Endothelial cell of umbilical vein (primary cell): ENCODE data around the gene ITGAX. TPM values are rescaled to one million over a fixed set of nuclear protein-coding genes. Genes with fewer than 3 reads are reported as not detected.

Experiments used
- BruUV-seq: library from RNA; stranded (reverse); fragments of 400-500 nt; replicated peaks from 2 replicates; lab custom pipeline; 2021; lab: Mats Ljungman, UMichigan
- CTCF ChIA-PET: fragments of 300-600, 350-600 bp; sonication (Branson Sonifier 250); formaldehyde crosslinking; loops from one replicate; lab custom pipeline; 2021; ENCODE audit warnings: antibody characterized with exemption, inconsistent platforms; lab: Charles Lee
- POLR2A ChIA-PET: fragments of 300-600, 350-600 bp; sonication (Branson Sonifier 250); formaldehyde crosslinking; loops from one replicate; lab custom pipeline; 2021; ENCODE audit warnings: antibody characterized with exemption, inconsistent platforms; lab: Charles Lee
- DNase-seq: peaks from one replicate; pipeline ENCODE4 v3.0.0-alpha.2; 2011; ENCODE audit warnings: low read depth, low spot score
- FAIRE-seq: peaks from 2 replicates; lab custom pipeline; 2011; peaks lifted over from hg19 to GRCh38; lab: Jason Lieb, UNC
- H2AFZ ChIP-seq: 2 replicates; pipeline ENCODE4 v1.6.0; 2012; ENCODE audit warnings: low read depth, low read length, control low read depth, inconsistent platforms
- H3K27ac ChIP-seq: 2 replicates; pipeline ENCODE4 v1.5.1; 2011; ENCODE audit warnings: low read depth, mild to moderate bottlenecking, control low read depth, low read length, moderate library complexity; ENCODE audit not compliant: insufficient read depth
- H3K27me3 ChIP-seq, 2 experiments: 2 replicates each; pipeline versions ENCODE4 v1.6.0 to v1.6.1; 2011; ENCODE audit warnings: low read length in 2 of 2, mixed read lengths in 1 of 2; ENCODE audit not compliant: control insufficient read depth in 2 of 2, insufficient read depth in 2 of 2
- H3K36me3 ChIP-seq, 2 experiments: 2 replicates in 1 of 2; 3 replicates in 1 of 2; pipeline ENCODE4 v1.5.1; 2011; ENCODE audit warnings: low read length in 2 of 2, mild to moderate bottlenecking in 1 of 2, moderate library complexity in 1 of 2; ENCODE audit not compliant: control insufficient read depth in 2 of 2, insufficient read depth in 2 of 2; ENCODE audit errors: extremely low read depth in 1 of 2
- H3K4me1 ChIP-seq: 3 replicates; pipeline ENCODE4 v1.5.1; 2011; ENCODE audit warnings: mild to moderate bottlenecking, low read length; ENCODE audit not compliant: control insufficient read depth, insufficient read depth; ENCODE audit errors: extremely low read depth
- H3K4me2 ChIP-seq: 2 replicates; pipeline ENCODE4 v1.6.1; 2011; ENCODE audit warnings: low read length, control low read depth, mixed read lengths; ENCODE audit not compliant: insufficient read depth
- H3K4me3 ChIP-seq, 3 experiments: fragments of 200-600 bp in 1 of 3; sonication (generic), shearing (Covaris generic) in 1 of 3; replicated peaks in 1 of 3; 2 replicates each; pipeline ENCODE4 v1.5.1; 2011 to 2016; ENCODE audit warnings: control low read depth in 3 of 3, low read length in 3 of 3, mild to moderate bottlenecking in 2 of 3, inconsistent platforms in 1 of 3, low read depth in 1 of 3, moderate library complexity in 1 of 3; ENCODE audit not compliant: insufficient read depth in 1 of 3
- H3K79me2 ChIP-seq: 2 replicates; pipeline ENCODE4 v1.6.0; 2012; ENCODE audit warnings: low read length, inconsistent platforms; ENCODE audit not compliant: control insufficient read depth, insufficient read depth
- H3K9ac ChIP-seq: replicated peaks from 2 replicates; pipeline ENCODE3; 2011; ENCODE audit warnings: low read length, control low read depth; ENCODE audit not compliant: insufficient read depth; ENCODE audit errors: extremely low read depth
- H3K9me1 ChIP-seq: replicated peaks from 3 replicates; pipeline ENCODE4 v1.6.0; 2011; ENCODE audit warnings: mild to moderate bottlenecking, low read length; ENCODE audit not compliant: control insufficient read depth, insufficient read depth; ENCODE audit errors: extremely low read depth
- H3K9me3 ChIP-seq: replicated peaks from 2 replicates; pipeline ENCODE4 v1.5.1; 2012; ENCODE audit warnings: low read length, inconsistent platforms; ENCODE audit not compliant: control insufficient read depth, insufficient read depth
- H4K20me1 ChIP-seq: replicated peaks from 2 replicates; pipeline ENCODE3; 2011; ENCODE audit warnings: mild to moderate bottlenecking, low read length; ENCODE audit not compliant: control insufficient read depth, insufficient read depth; ENCODE audit errors: extremely low read depth
- EZH2 ChIP-seq: IDR thresholded peaks from 2 replicates; pipeline ENCODE4 v1.6.1; 2012; ENCODE audit warnings: borderline replicate concordance, low read depth, mild to moderate bottlenecking, moderate library complexity, low read length, inconsistent platforms; ENCODE audit not compliant: severe bottlenecking
- FOS ChIP-seq: IDR thresholded peaks from 2 replicates; pipeline ENCODE4 v1.6.1; 2011; ENCODE audit warnings: mild to moderate bottlenecking, low read length, moderate library complexity, borderline replicate concordance; ENCODE audit not compliant: insufficient read depth
- GATA2 ChIP-seq: IDR thresholded peaks from 2 replicates; pipeline ENCODE4 v1.7.0; 2011; ENCODE audit warnings: low read depth, mild to moderate bottlenecking, moderate library complexity, mixed read lengths, low read length; ENCODE audit not compliant: insufficient read length, insufficient read depth
- JUN ChIP-seq: IDR thresholded peaks from 2 replicates; pipeline ENCODE4 v1.6.1; 2011; ENCODE audit warnings: borderline replicate concordance, low read depth; ENCODE audit not compliant: insufficient read length, insufficient read depth
- MYC ChIP-seq: IDR thresholded peaks from one replicate; pipeline ENCODE4 v1.6.1; 2011; ENCODE audit warnings: mild to moderate bottlenecking, low read depth, low read length
- POLR2A ChIP-seq: IDR thresholded peaks from 2 replicates; pipeline ENCODE4 v1.6.1; 2012; ENCODE audit warnings: low read depth, mild to moderate bottlenecking, control low read depth, low read length
- POLR2AphosphoS5 ChIP-seq: IDR thresholded peaks from 2 replicates; pipeline ENCODE4 v1.6.1; 2012; ENCODE audit warnings: low read depth, mild to moderate bottlenecking, control low read depth, low read length, moderate library complexity; ENCODE audit not compliant: insufficient read depth
- dilution Hi-C: fragments of 300-500 bp; cut with MboI; formaldehyde crosslinking; loops from one replicate; pipeline ENCODE4 v1.15.0; 2019; ENCODE audit warnings: low sequenced_read_pairs; ENCODE audit not compliant: extremely low pct_ligation_motif_present
- intact Hi-C: fragments of 100-400 bp; cut with micrococcal nuclease; formaldehyde crosslinking; loops from one replicate; pipeline ENCODE4 v1.10.0; 2022
- polyA plus RNA-seq, 4 experiments: library from polyadenylated mRNA; depleted of rRNA in 3 of 4; stranded (reverse) in 3 of 4; unstranded in 1 of 4; fragments of >200 nt; gene quantifications; 2 replicates each; pipeline versions ENCODE4 v1.2.1 to v1.2.3, GENCODE V29; 2011 to 2012; ENCODE audit warnings: missing spikeins in 1 of 4
- total RNA-seq: library from RNA; stranded (reverse); gene quantifications from 2 replicates; pipeline ENCODE4 v1.2.3, GENCODE V29; 2021
- TF ChIP-seq, protein P1 (sequence below): IDR thresholded peaks from 2 replicates; pipeline ENCODE4 v1.6.1; 2011; ENCODE audit not compliant: insufficient read depth, insufficient read length
- TF ChIP-seq, protein P2 (sequence below), 2 donors: IDR thresholded peaks; 1 replicate in 1 of 2; 2 replicates in 1 of 2; pipeline ENCODE4 v1.5.1; 2011; ENCODE audit warnings: low read length in 2 of 2, mild to moderate bottlenecking in 2 of 2, moderate library complexity in 2 of 2, control low read depth in 1 of 2, inconsistent platforms in 1 of 2, low read depth in 1 of 2; ENCODE audit not compliant: insufficient read depth in 1 of 2; ENCODE audit errors: extremely low read depth in 1 of 2

ITGAX gene
- total and polyA plus RNA-seq, 2 donors (not counting 3 experiments of a cell fraction or from before 2014, with no cell fraction given), result 0.18 to 1.4 TPM

DNA sequence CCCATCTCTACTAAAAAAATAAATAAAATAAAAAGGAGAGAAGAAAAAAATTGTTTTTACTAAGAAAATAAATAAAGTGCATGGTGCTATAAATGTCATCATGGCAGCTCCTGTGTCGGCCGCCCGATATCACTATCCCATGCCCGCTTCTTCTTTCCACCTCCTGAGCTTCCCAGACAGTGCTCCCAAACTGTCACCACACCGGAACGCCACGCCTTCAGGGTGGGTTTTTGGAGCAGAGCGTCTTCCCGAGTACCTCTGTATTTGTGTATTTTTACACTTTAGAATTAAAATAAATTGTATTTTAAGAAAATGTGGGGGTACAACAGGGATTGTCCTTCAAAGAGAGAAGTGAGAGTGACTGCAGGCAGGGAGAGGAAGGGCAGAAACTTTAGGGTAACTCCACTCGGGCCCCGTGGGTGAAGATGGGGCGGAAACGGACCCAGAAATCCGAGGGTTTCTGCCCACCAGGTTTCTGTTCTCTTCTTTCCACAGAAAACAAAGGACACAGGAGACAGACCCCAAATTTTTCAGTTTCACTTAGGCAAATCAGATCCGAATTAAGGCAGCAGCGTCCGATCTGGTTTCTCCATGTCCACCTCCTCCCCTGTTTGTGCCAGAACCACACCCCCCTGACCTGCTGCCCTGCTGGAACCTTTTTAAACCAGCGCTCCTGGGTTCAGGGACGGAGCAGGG is 3.6 kb upstream of the ITGAX start:
- Histone ChIP-seq H3K4me2 (no peak overlapping the region), H3K4me3 (no peak overlapping the region), H3K79me2 (no peaks in the 10 kb centered on the region), H4K20me1 (no peaks in the 10 kb centered on the region), H3K4me1 (peaks cover 4% of the 10 kb centered on the region), H3K9me3 (no peaks in the 10 kb centered on the region), H2AFZ (no peak overlapping the region), H3K27me3 (no peaks in the 10 kb centered on the region), H3K9ac (no peak overlapping the region), H3K27ac (no peak overlapping the region), H3K9me1 (no peaks in the 10 kb centered on the region), H3K36me3 (no peaks in the 10 kb centered on the region)
- FAIRE-seq (no peak), DNase-seq (no peak)
- intact Hi-C loops, result no loop called here
- no TSS peak for BruUV-seq
- CTCF ChIA-PET, result no interaction called here
- TF ChIP-seq JUN (no peak), EZH2 (no peak), POLR2AphosphoS5 (no peak), FOS (no peak), POLR2A (no peak), MYC (no peak), GATA2 (no peak)
- TF ChIP-seq, protein P1, sequence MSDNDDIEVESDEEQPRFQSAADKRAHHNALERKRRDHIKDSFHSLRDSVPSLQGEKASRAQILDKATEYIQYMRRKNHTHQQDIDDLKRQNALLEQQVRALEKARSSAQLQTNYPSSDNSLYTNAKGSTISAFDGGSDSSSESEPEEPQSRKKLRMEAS, result no peak
- TF ChIP-seq, protein P2, sequence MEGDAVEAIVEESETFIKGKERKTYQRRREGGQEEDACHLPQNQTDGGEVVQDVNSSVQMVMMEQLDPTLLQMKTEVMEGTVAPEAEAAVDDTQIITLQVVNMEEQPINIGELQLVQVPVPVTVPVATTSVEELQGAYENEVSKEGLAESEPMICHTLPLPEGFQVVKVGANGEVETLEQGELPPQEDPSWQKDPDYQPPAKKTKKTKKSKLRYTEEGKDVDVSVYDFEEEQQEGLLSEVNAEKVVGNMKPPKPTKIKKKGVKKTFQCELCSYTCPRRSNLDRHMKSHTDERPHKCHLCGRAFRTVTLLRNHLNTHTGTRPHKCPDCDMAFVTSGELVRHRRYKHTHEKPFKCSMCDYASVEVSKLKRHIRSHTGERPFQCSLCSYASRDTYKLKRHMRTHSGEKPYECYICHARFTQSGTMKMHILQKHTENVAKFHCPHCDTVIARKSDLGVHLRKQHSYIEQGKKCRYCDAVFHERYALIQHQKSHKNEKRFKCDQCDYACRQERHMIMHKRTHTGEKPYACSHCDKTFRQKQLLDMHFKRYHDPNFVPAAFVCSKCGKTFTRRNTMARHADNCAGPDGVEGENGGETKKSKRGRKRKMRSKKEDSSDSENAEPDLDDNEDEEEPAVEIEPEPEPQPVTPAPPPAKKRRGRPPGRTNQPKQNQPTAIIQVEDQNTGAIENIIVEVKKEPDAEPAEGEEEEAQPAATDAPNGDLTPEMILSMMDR (IDR thresholded peaks at IDR 0.05; ENCODE audit: extremely low read depth in 1 of 2, insufficient read depth in 1 of 2, low read depth in 1 of 2, low read length in 2 of 2), result no peak
- POLR2A ChIA-PET, result no interaction called here
- dilution Hi-C loops, result no loop called here
